GM21528 (cell line): ENCODE data around the gene TTF1.
"Not testable (repeated sequence)": the region's sequence is repeated elsewhere in the genome, so short reads cannot be mapped to it uniquely, and the experiment has no call there.

ENCODE experiments used
- ATAC-seq: cut with Tn5 transposase; IDR thresholded peaks from one replicate; pipeline ENCODE4 v1.9.1; 2021; ENCODE audit warnings: mild to moderate bottlenecking, moderate library complexity; ENCODE audit not compliant: unreplicated experiment, low FRiP score

TTF1 gene

GRCh38 chr9:132414731-132415130 lies 8.1 kb upstream of the TTF1 start:
- no peak for ATAC-seq

GRCh38 chr9:132413926-132414325 lies 7.3 kb upstream of the TTF1 start:
- ATAC-seq = no peak

- no peak for ATAC-seq
Observed at GRCh38 chr9:132412089-132412488, 5.4 kb upstream of the TTF1 start.

GRCh38 chr9:132411091-132411508 lies 4.5 kb upstream of the TTF1 start:
- no peak for ATAC-seq

- no peak for ATAC-seq
Observed at GRCh38 chr9:132410642-132411041, 4.0 kb upstream of the TTF1 start.

- ATAC-seq = no peak
Observed at GRCh38 chr9:132409828-132410528, 3.3 kb upstream of the TTF1 start, which contains the start of gene CFAP77. CFAP77 (plus strand) TSS chr9:132410211; CDS start chr9:132410272, 61 bp downstream.

GRCh38 chr9:132408521-132408920 lies 1.9 kb upstream of the TTF1 start:
- no peak for ATAC-seq

GRCh38 chr9:132407196-132407595 lies 556 bp upstream of the TTF1 start:
- ATAC-seq = no peak

GRCh38 chr9:132404228-132404881 lies 2.3 kb downstream of the TTF1 start:
- no peak for ATAC-seq

- ATAC-seq = no peak
Observed at GRCh38 chr9:132401824-132402223, 4.8 kb downstream of the TTF1 start.

- ATAC-seq = no peak
Observed at GRCh38 chr9:132395560-132395959, 11.1 kb downstream of the TTF1 start.

GRCh38 chr9:132391449-132391848 lies 15.2 kb downstream of the TTF1 start:
- ATAC-seq = no peak

GRCh38 chr9:132390966-132391365 lies 15.7 kb downstream of the TTF1 start:
- ATAC-seq = no peak

- no peak for ATAC-seq
Observed at GRCh38 chr9:132387133-132387532, 19.5 kb downstream of the TTF1 start.

GRCh38 chr9:132384376-132384775 lies 22.3 kb downstream of the TTF1 start:
- no peak for ATAC-seq

GRCh38 chr9:132383462-132383883 lies 23.2 kb downstream of the TTF1 start:
- ATAC-seq = no peak

GRCh38 chr9:132381966-132382541 lies 24.6 kb downstream of the TTF1 start:
- ATAC-seq = peak; percentile 65

GRCh38 chr9:132378416-132378815 lies 28.2 kb downstream of the TTF1 start:
- not testable (repeated sequence) for ATAC-seq

GRCh38 chr9:132377769-132378168 lies 28.9 kb downstream of the TTF1 start:
- not testable (repeated sequence) for ATAC-seq

- ATAC-seq = no peak
Observed at GRCh38 chr9:132372177-132373095, 34.2 kb downstream of the TTF1 start.

GRCh38 chr9:132370592-132370991 lies 36.0 kb downstream of the TTF1 start:
- ATAC-seq = no peak
